IPS DF 6.9 (cell line): ENCODE data around the gene NCDN.

ENCODE experiments used
- DNase-seq: peaks from one replicate; pipeline ENCODE4 v3.0.0-alpha.2; 2013; ENCODE audit warnings: low read depth, low spot score
- H3K27ac ChIP-seq: one replicate; pipeline ENCODE4 v1.5.1; 2013; ENCODE audit warnings: low read length, control low read depth
- H3K27me3 ChIP-seq: 2 replicates; pipeline ENCODE4 v1.6.1; 2013; ENCODE audit warnings: mild to moderate bottlenecking, low read length; ENCODE audit not compliant: control insufficient read depth, insufficient read depth
- H3K36me3 ChIP-seq: 2 replicates; pipeline ENCODE4 v1.6.1; 2013; ENCODE audit warnings: low read length; ENCODE audit not compliant: control insufficient read depth, insufficient read depth
- H3K4me1 ChIP-seq: 2 replicates; pipeline ENCODE4 v1.6.1; 2013; ENCODE audit warnings: low read length; ENCODE audit not compliant: control insufficient read depth, insufficient read depth
- H3K4me3 ChIP-seq: 2 replicates; pipeline ENCODE4 v1.5.1; 2013; ENCODE audit warnings: mild to moderate bottlenecking, low read length
- H3K9me3 ChIP-seq: 2 replicates; pipeline ENCODE4 v1.6.1; 2013; ENCODE audit warnings: low read length, inconsistent platforms; ENCODE audit not compliant: control insufficient read depth, insufficient read depth
- WGBS: extraction: QIAGEN DNeasy Blood & Tissue Kit; methylation state at CpG from one replicate; pipeline ENCODE4 v1.1.7; 2013; ENCODE audit warnings: mixed read lengths, missing lambda C conversion rate; ENCODE audit not compliant: insufficient read length, insufficient coverage; 5-methylcytosine and 5-hydroxymethylcytosine counted together

NCDN gene

GRCh38 chr1:35554266-35555211, 3.1 kb upstream of the NCDN start:
- WGBS: no CpG with 5 or more reads among the region's 7 CpGs
- peaks cover 3% of the 10 kb centered on the region; the same call in 1 of the 2 replicates for H3K4me1 ChIP-seq
- no peaks in the 10 kb centered on the region for H3K36me3 ChIP-seq
- no peaks in the 10 kb centered on the region for H3K27me3 ChIP-seq
- H3K9me3 ChIP-seq: no peaks in the 10 kb centered on the region
- H3K4me3 ChIP-seq: no peak overlapping the region
- no peak overlapping the region for H3K27ac ChIP-seq
- no peak for DNase-seq

- Histone ChIP-seq H3K36me3 (no peaks in the 10 kb centered on the region), H3K27me3 (no peaks in the 10 kb centered on the region), H3K27ac (no peak overlapping the region), H3K4me1 (peaks cover 3% of the 10 kb centered on the region; the same call in 1 of the 2 replicates), H3K9me3 (no peaks in the 10 kb centered on the region), H3K4me3 (no peak overlapping the region)
- DNase-seq: no peak
- no CpG with 5 or more reads among the region's 4 CpGs for WGBS
Observed at GRCh38 chr1:35555212-35555584, 2.4 kb upstream of the NCDN start.

GRCh38 chr1:35555601-35556477, 1.8 kb upstream of the NCDN start:
- no peaks in the 10 kb centered on the region for H3K9me3 ChIP-seq
- H3K27me3 ChIP-seq: no peaks in the 10 kb centered on the region
- no CpG with 5 or more reads among the region's 10 CpGs for WGBS
- no peak overlapping the region for H3K27ac ChIP-seq
- H3K4me3 ChIP-seq: no peak overlapping the region
- peaks cover 6% of the 10 kb centered on the region; the same call in 1 of the 2 replicates for H3K36me3 ChIP-seq
- peaks cover 3% of the 10 kb centered on the region; the same call in 1 of the 2 replicates for H3K4me1 ChIP-seq
- no peak for DNase-seq

- Histone ChIP-seq H3K27me3 (no peaks in the 10 kb centered on the region), H3K4me1 (peaks cover 3% of the 10 kb centered on the region; the same call in 1 of the 2 replicates), H3K4me3 (peak overlapping the region; percentile 87), H3K9me3 (no peaks in the 10 kb centered on the region), H3K27ac (no peak overlapping the region), H3K36me3 (peaks cover 14% of the 10 kb centered on the region)
- no CpG with 5 or more reads among the region's 17 CpGs for WGBS
- DNase-seq: no peak
Observed at GRCh38 chr1:35556484-35557117, 998 bp upstream of the NCDN start.

GRCh38 chr1:35557118-35557610, 435 bp upstream of the NCDN start, which contains the start of gene KIAA0319L:
Gene KIAA0319L, minus strand, starts transcription at chr1:35557403. Its CDS starts 2,912 bp downstream, at chr1:35554491.
- no CpG with 5 or more reads among the region's 39 CpGs for WGBS
- Histone ChIP-seq H3K27ac (no peak within 1 kb of the TSS), H3K27me3 (no peaks in the 10 kb centered on the region), H3K9me3 (no peaks in the 10 kb centered on the region), H3K4me1 (peaks cover 3% of the 10 kb centered on the region; the same call in 1 of the 2 replicates), H3K4me3 (peak within 1 kb of the TSS; percentile 87), H3K36me3 (peaks cover 18% of the 10 kb centered on the region)
- DNase-seq: no peak

- H3K36me3 ChIP-seq: peaks cover 21% of the 10 kb centered on the region
- no peak overlapping the region for H3K27ac ChIP-seq
- WGBS: no CpG with 5 or more reads among the region's 26 CpGs
- peaks cover 3% of the 10 kb centered on the region; the same call in 1 of the 2 replicates for H3K4me1 ChIP-seq
- H3K27me3 ChIP-seq: no peaks in the 10 kb centered on the region
- H3K4me3 ChIP-seq: peak overlapping the region; percentile 87; the same call in 1 of the 2 replicates
- H3K9me3 ChIP-seq: no peaks in the 10 kb centered on the region
- DNase-seq: no peak
Observed at GRCh38 chr1:35558374-35559316, 1.0 kb downstream of the NCDN start.

GRCh38 chr1:35559317-35559944, 1.8 kb downstream of the NCDN start:
- no CpG with 5 or more reads among the region's 7 CpGs for WGBS
- no peak for DNase-seq
- Histone ChIP-seq H3K4me1 (peaks cover 3% of the 10 kb centered on the region; the same call in 1 of the 2 replicates), H3K27me3 (no peaks in the 10 kb centered on the region), H3K9me3 (no peaks in the 10 kb centered on the region), H3K4me3 (no peak overlapping the region), H3K36me3 (peaks cover 24% of the 10 kb centered on the region), H3K27ac (no peak overlapping the region)

- Histone ChIP-seq H3K9me3 (no peaks in the 10 kb centered on the region), H3K4me1 (no peaks in the 10 kb centered on the region), H3K27me3 (no peaks in the 10 kb centered on the region), H3K4me3 (no peak overlapping the region), H3K27ac (no peak overlapping the region), H3K36me3 (peaks cover 24% of the 10 kb centered on the region)
- DNase-seq: no peak
- WGBS: no CpG with 5 or more reads among the region's 44 CpGs
Observed at GRCh38 chr1:35560256-35561225, 2.9 kb downstream of the NCDN start.
